ENCODE measurements around the gene RAVER2.
A peak's percentile ranks its signal among the peaks of the same experiment; 100 is the strongest.

The RAVER2 gene

DNA sequence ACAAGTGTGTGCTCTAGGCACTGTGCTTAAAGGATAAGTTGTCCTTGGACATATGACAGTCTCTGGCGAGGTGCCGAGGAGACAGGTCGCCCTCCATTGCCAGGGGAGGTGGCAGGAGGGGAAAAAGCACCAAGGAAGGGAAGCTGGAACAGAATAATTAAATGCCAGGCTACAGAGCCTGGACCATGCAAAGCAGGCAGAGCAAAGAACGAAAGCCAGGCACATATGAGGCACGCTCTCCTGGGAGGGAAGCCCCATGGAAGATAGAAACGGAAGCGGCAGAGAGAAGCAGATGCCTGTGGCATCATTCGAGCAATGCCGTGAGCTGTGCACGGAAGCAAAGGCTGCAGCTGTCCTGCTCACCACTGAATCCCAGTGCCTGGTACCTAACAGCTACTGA lies 130.2 kb downstream of the RAVER2 start:
- no peak overlapping the region for H3K27ac Mint-ChIP-seq
- no peak overlapping the region for H3K4me3 Mint-ChIP-seq
- no peak for DNase-seq (ENCODE audit: low spot score)
- H3K9me3 Mint-ChIP-seq, result no peaks in the 10 kb centered on the region
- H3K27me3 Mint-ChIP-seq (ENCODE audit: low read depth), result no peaks in the 10 kb centered on the region
- peaks cover 69% of the 10 kb centered on the region for H3K36me3 Mint-ChIP-seq (ENCODE audit: low read depth)
- peaks cover 34% of the 10 kb centered on the region for H3K4me1 Mint-ChIP-seq (ENCODE audit: low read depth)

DNA sequence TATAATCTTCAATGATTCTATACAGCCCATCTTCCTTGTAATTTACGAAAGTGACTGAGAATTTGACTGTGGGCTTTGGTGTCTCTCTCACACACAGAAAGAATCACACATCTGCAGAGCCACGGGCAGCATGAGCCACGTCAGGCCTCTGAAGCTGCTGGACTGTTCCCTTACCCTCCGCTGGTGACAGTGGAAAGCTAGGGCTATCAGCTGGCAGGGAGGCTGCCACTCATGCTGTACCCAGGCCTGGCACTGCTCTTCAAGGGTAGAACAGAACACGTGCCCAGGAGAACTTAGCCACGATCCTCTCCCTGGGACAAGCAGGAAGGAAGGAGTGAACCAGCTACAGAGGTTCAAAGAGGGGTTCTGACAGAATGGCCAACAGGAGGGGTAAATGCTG lies 130.7 kb downstream of the RAVER2 start:
- Mint-ChIP-seq H3K4me3 (peak overlapping the region; percentile 2), H3K27me3 (ENCODE audit: low read depth) (no peaks in the 10 kb centered on the region), H3K9me3 (no peaks in the 10 kb centered on the region), H3K4me1 (ENCODE audit: low read depth) (peaks cover 34% of the 10 kb centered on the region), H3K27ac (no peak overlapping the region), H3K36me3 (ENCODE audit: low read depth) (peaks cover 69% of the 10 kb centered on the region)
- DNase-seq (ENCODE audit: low spot score), result no peak

DNA sequence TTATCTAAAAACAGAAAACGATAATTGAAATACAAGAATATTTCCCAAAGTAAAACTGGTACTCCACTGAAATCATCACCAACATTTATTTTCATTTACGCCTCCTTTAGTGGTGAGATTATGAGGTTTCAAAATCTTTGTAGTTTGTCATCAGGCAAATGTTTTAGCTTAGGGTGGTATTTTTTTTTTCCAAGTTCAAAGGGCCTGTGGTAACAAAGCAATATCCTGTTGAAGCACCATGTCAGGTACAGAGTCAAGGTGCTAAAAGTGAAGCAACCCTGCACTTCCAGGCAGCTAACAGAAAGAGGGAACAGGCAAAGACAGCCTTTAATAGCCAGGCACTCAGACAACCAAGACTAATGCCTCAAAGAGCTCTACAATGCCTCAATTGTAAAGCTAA lies 132.3 kb downstream of the RAVER2 start:
- Mint-ChIP-seq H3K4me3 (peak overlapping the region; percentile 59), H3K27ac (peak overlapping the region; percentile 63), H3K36me3 (ENCODE audit: low read depth) (peaks cover 67% of the 10 kb centered on the region), H3K4me1 (ENCODE audit: low read depth) (peaks cover 35% of the 10 kb centered on the region), H3K9me3 (no peaks in the 10 kb centered on the region), H3K27me3 (ENCODE audit: low read depth) (no peaks in the 10 kb centered on the region)
- DNase-seq (ENCODE audit: low spot score), result no peak

DNA sequence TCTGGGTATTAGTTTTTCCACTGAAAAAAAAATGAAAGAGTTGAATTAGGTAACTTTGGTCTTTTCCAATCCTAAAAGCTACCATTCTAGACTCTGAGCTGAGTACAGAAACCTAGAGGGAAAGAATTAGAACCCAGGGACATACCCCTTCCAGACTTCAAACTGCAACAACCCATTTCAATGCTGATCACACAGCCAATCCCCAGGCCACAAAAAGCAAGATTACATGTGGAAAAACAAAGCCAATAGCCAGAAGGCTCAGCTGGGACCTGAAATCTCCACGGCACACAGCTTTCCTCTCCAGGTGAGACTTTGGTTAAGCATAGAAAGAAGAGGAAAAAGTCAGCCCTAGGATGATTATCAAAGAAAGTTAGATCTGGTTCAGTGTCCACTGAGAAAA lies 132.7 kb downstream of the RAVER2 start:
- peaks cover 36% of the 10 kb centered on the region for H3K4me1 Mint-ChIP-seq (ENCODE audit: low read depth)
- peak overlapping the region; percentile 63 for H3K27ac Mint-ChIP-seq
- no peaks in the 10 kb centered on the region for H3K27me3 Mint-ChIP-seq (ENCODE audit: low read depth)
- no peak for DNase-seq (ENCODE audit: low spot score)
- no peaks in the 10 kb centered on the region for H3K9me3 Mint-ChIP-seq
- peaks cover 65% of the 10 kb centered on the region for H3K36me3 Mint-ChIP-seq (ENCODE audit: low read depth)
- peak overlapping the region; percentile 43 for H3K4me3 Mint-ChIP-seq

DNA sequence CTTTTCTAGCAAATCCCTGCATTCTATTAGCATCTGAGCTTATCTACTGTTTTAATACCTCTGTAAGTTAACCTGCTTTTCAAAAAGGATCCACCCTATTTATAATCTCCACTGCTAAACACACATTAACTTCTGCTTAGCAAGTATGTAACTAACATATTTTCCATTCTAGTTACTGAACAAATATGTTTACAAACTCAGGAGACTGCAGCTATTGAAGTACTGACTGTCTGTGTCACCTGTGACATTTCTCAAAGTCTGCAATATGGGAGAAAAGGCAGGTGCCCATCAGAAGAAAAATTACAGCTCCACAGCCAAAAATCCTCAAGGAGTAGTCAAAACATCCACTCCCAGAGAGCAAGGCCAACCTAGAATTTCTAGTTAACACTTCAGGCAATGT lies 133.2 kb downstream of the RAVER2 start:
- DNase-seq (ENCODE audit: low spot score), result no peak
- Mint-ChIP-seq H3K4me1 (ENCODE audit: low read depth) (peaks cover 36% of the 10 kb centered on the region), H3K36me3 (ENCODE audit: low read depth) (peaks cover 64% of the 10 kb centered on the region), H3K9me3 (no peaks in the 10 kb centered on the region), H3K4me3 (peak overlapping the region; percentile 43), H3K27me3 (ENCODE audit: low read depth) (no peaks in the 10 kb centered on the region), H3K27ac (no peak overlapping the region)

DNA sequence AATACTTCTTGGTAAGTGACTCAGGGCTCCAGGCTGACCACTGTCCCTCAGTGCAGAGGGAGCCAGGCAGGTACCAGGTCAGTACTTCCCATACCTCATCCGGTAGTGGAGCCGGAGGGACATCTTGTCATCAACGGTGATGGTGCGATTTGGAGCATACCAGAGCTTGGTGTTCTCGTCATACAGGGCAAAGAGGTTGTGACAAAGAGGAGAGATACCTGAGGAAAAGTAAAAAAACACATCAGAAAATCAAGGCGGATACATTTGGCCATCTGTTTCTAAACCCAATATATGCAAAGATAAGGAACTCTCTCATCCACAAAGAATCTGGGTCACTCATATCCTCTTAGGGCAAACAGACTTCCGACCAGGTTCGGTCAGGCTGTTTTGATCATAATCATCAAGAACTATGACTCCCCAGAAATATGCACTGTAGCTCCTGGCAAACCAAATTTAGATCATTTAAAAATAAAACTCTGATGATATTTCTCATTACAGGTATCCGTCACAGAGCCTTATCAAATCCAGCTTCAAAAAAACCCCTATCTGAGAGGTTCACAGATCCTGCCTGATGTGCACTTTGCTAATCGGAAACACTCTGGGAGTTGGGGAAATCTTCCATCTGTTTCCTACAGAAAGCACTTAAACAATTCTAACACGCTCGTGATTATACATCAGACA lies 134.2 kb downstream of the RAVER2 start:
- Mint-ChIP-seq H3K4me3 (no peak overlapping the region), H3K4me1 (ENCODE audit: low read depth) (peaks cover 36% of the 10 kb centered on the region), H3K9me3 (no peaks in the 10 kb centered on the region), H3K36me3 (ENCODE audit: low read depth) (peaks cover 60% of the 10 kb centered on the region), H3K27me3 (ENCODE audit: low read depth) (no peaks in the 10 kb centered on the region), H3K27ac (peak overlapping the region; percentile 2)
- DNase-seq (ENCODE audit: low spot score), result no peak

DNA sequence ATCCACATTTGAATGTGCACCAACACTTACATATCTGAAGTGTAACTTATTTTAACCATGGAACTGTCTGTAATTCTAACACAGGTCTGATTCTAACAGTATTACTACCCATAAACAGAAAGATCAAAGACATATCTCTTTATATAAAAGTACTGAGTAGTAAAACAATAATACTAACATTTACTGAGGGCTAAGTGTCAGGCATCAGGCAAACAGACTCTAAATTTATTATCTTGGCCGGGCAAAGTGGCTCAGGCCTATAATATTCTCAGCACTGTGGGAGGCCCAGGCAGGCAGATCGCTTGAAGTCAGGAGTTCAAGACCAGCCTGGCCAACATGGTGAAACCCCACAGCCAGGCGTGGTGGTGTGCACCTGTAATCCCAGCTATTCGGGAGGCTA lies 135.6 kb downstream of the RAVER2 start:
- Mint-ChIP-seq H3K9me3 (no peaks in the 10 kb centered on the region), H3K4me3 (no peak overlapping the region), H3K4me1 (ENCODE audit: low read depth) (peaks cover 40% of the 10 kb centered on the region), H3K27me3 (ENCODE audit: low read depth) (no peaks in the 10 kb centered on the region), H3K36me3 (ENCODE audit: low read depth) (peaks cover 55% of the 10 kb centered on the region), H3K27ac (no peak overlapping the region)
- DNase-seq (ENCODE audit: low spot score), result no peak

DNA sequence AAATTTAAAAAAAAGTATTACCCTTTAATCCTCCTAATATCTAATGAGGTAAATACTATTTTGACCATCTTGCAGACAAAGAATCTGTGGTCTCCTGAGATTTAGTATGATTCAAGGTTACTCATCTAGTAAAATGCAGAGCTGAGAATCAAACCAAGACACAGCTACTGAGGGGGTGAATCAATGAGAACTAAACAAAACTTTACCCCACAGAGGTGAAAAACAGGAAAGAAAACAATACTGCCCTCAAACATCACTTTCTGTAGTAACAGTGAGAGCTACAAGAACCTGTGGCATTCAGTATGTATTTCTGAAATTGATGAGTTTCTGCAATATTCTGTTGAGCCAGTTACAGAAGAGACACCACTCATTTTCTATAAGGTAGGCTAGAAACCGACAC lies 136.4 kb downstream of the RAVER2 start:
- Mint-ChIP-seq H3K27me3 (ENCODE audit: low read depth) (no peaks in the 10 kb centered on the region), H3K36me3 (ENCODE audit: low read depth) (peaks cover 47% of the 10 kb centered on the region), H3K4me1 (ENCODE audit: low read depth) (peaks cover 34% of the 10 kb centered on the region), H3K27ac (no peak overlapping the region), H3K9me3 (no peaks in the 10 kb centered on the region), H3K4me3 (no peak overlapping the region)
- no peak for DNase-seq (ENCODE audit: low spot score)

All from T-helper 2 cell treated with Interferon-gamma antibody and Interleukin-4, amounts not matched to agents 5 μg/mL and 100 μg/mL, for 36 hours (primary cell).